Fibroblast of skin of back (primary cell): ENCODE measurements around the gene MRPL43. TPM values are rescaled to one million over a fixed set of nuclear protein-coding genes. Genes with fewer than 3 reads are reported as not detected.
A peak's percentile ranks its signal among the peaks of the same experiment; 100 is the strongest.
"Not testable (repeated sequence)": the region's sequence is repeated elsewhere in the genome, so short reads cannot be mapped to it uniquely, and the experiment has no call there.

Source experiments
- DNase-seq: peaks from one replicate; pipeline ENCODE4 v3.0.0-alpha.2; 2013
- polyA plus RNA-seq, 2 experiments: library from polyadenylated mRNA; unstranded; fragments of 120-200 nt; gene quantifications; one replicate each; pipeline ENCODE4 v1.2.1, GENCODE V29; 2013; ENCODE audit not compliant: insufficient read length in 2 of 2

MRPL43 gene
- 81.9 TPM for polyA plus RNA-seq (2013, experiment 1 of 2; ENCODE audit: insufficient read length)
- polyA plus RNA-seq (2013, experiment 2 of 2; ENCODE audit: insufficient read length): 63.4 TPM

- DNase-seq: peak; percentile 77
Observed at GRCh38 chr10:100986952-100987684, at the start of gene MRPL43, which contains the start of gene TWNK. Gene MRPL43 (minus strand): TSS chr10:100987497. CDS start chr10:100987443, 54 bp downstream. Gene TWNK (plus strand): TSS chr10:100987543. CDS start chr10:100988211, 668 bp downstream.

- DNase-seq: no peak
Observed at GRCh38 chr10:101036726-101037125, 49.4 kb upstream of the MRPL43 start.

- no peak for DNase-seq
Observed at GRCh38 chr10:101035916-101036702, 48.8 kb upstream of the MRPL43 start.

- no peak for DNase-seq
Observed at GRCh38 chr10:101035314-101035713, 48.0 kb upstream of the MRPL43 start.

GRCh38 chr10:101034404-101034803, 47.1 kb upstream of the MRPL43 start:
- not testable (repeated sequence) for DNase-seq

DNA sequence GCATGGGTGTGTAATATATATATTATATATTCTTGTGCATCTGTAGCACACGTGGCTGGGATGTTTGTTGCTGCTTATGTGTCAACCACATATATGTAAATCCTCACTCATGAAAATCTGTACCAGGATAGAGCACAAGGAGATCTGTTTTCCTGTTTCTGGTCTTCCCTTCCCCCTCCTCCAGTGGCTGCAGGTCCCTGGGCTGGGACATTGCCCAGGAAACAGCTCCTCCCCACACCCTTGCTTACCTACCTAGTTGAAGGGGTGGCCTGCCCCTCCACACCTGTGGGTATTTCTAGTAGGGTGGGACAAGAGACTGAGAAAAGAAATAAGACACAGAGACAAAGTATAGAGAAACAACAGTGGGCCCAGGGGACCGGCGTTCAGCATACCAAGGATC, 46.0 kb upstream of the MRPL43 start:
- no peak for DNase-seq

DNA sequence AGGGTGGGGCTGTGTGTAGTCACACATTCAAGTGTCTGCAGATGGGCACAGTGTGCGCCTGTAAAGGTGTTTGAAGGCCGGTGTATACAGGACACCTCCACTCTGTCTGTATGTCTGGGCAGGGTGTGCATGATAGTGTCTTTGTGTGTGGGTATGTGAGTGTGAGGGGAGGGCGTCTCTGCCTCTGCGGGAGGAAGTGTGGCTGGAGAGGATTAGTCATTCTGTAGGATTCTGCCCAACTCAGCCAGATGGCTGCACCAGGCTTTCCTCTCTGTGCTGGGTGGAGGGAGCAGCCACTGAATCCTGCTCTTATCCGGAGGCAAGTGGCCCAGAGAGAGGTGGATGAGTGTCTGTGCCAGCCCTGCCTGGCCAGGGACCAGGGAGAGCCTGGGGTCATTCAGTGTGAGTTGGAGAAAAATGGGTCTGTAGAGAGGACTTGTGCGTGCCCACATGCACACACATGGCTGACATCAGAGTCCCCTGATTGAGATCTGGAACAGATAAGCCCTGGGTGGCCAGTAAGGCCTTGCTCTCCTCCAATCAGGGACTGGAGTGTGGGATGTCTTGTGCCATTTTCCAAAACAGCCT, 45.4 kb upstream of the MRPL43 start:
- peak; percentile 92 for DNase-seq

- peak; percentile 75 for DNase-seq
Observed at GRCh38 chr10:101031796-101032636, 44.7 kb upstream of the MRPL43 start.

GRCh38 chr10:101031128-101031795, 44.0 kb upstream of the MRPL43 start, which contains the start of the genes PDZD7 and SFXN3:
Gene PDZD7 (minus strand): TSS chr10:101031129. CDS start chr10:101030219, 910 bp downstream.
Gene SFXN3 (plus strand): TSS chr10:101031234. CDS start chr10:101034695, 3,461 bp downstream.
- DNase-seq: peak; percentile 93

GRCh38 chr10:101030496-101031127, 43.3 kb upstream of the MRPL43 start:
- no peak for DNase-seq

DNA sequence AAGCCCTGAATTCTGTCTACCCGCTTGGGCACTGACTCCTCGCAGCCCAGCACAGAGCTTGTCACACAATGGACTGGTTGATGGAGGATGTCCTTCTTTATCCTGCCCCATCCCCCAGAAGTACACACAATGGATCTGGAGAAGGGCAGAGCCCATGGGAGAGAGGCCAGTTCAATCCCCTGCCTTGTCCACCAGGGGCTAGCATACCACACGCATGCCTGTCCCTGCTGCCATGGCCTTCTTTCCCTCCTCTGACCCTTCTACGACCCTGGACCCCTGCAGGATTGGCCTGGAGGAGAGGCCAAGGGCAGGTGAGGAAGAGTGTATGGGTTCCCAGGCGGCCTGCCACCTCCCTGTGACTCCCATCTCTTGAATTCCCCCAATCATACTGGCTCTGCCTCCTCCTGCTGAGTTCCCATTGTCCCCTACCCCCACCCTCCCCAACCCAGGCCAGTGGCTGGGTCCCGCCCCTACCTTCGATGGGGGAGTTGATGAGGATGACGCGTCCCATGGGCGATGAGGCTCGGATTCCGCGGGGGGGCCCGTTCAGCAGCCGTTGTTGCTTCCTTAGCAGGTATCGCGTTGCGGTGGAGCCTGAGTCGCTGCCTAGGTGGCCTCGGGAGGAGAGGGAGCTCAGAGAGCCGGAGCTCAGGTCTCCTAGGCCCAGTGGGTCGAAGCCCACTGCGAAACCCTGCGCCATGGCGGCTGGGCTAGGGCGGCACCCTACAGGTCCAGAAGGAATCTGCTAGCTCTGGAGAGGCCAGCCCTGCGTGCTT, 42.4 kb upstream of the MRPL43 start:
- DNase-seq: no peak

- DNase-seq: no peak
Observed at GRCh38 chr10:101028446-101029337, 41.4 kb upstream of the MRPL43 start.

- no peak for DNase-seq
Observed at GRCh38 chr10:101027106-101027720, 39.9 kb upstream of the MRPL43 start.

DNA sequence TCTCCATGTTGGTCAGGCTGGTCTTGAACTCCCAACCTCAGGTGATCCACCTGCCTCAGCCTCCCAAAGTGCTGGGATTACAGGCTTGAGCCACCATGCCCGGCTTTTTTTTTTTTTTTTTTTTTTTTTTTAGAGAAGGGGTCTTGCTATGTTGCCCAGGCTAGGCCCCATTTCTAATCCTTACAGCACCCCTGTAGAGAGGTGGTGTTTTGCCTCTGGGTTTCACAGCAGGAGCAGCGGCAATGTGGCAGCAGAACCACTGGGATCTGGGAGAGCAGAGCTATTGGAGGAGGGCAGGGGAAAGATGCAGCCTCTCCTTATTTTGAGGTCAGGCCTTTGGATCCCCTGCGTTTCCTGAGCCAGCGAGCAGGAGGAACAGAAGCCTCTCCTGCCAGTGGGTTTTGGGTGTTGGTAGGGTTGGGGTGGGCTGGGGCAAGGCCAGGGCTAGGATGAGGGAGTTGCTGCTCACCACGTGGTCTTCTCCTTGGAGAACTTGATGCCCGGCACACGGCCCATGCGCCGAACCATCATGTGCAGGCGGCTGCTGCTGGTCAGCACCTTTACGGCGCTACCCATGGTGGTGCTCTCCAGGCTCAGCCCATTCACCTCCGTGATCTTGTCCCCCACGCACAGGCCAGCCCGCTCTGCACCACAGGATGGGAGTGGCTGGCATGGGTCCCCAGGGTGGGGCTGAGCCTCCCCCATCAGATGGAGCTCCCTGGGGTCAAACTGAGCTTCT, 35.8 kb upstream of the MRPL43 start:
- DNase-seq: no peak

DNA sequence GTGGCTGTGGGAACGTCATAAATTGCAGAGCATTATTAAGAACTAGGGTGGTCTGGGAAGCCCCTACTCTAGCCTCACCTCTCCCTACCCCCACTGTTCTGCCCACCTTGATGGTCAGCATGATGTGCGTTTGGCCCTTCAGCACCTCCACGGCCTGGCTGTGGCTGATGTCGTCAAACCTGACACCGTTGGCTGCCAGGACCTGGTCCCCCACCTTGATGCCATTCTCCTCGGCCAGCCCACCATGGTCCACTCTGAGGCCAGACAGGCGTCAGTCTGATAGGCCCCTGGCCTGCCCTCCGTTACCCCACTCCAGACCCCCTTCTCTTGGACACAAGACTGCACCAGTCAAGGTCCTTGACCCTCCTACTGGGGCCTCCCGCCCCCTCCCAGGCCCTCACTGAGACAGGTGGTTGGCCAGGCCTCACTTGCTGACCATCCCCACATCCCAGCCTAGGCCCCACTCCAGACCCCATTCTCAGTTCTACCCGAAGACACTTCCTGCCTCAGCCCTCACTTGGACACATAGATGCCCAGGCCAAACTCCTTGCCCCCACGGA, 34.5 kb upstream of the MRPL43 start:
- DNase-seq: no peak

- no peak for DNase-seq
Observed at GRCh38 chr10:101021239-101021638, 33.9 kb upstream of the MRPL43 start.

DNA sequence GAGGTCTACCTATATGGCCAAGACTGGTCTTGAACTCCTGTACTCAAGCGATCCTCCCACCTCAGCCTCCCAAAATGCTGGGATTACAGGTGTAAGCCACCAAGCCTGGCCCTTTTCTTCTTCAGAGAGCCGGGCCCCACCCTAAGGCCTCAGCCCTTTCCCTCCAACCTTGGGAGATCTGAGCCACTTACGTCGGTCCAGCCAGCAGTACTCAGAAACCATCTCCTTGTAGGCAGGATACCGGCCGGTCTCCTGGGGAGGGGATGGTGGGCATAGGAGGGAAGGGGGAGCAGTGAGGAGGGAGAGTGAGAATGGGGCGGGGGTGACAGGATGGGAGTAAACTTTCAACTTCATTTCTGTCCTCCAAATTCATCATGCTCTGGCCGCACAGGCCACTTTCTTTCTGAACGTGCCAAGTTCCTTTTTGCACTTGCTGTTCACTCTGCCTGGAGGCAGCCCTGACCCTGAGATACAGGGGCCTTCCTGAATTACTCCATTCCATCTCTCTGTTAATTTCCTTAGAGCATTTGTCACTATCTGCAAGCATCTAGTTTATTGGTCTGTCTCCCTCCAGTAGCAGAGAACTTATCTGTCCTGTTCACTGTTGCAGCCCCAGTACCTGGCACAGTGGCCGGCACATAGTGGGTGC, 33.3 kb upstream of the MRPL43 start:
- DNase-seq: no peak
